ENCODE results near the gene EYA2.

Gene EYA2

GRCh38 chr20:47215653-47216397 is 321.2 kb downstream of the EYA2 start:
- no peak for DNase-seq

- no peak for DNase-seq
Measured at GRCh38 chr20:47216819-47217410, 322.3 kb downstream of the EYA2 start.

- no peak for DNase-seq
Measured at GRCh38 chr20:47217482-47218446, 323.1 kb downstream of the EYA2 start.

GRCh38 chr20:47220161-47220582 is 325.5 kb downstream of the EYA2 start:
- peak; percentile 82 for DNase-seq

GRCh38 chr20:47221036-47221625 is 326.5 kb downstream of the EYA2 start:
- no peak for DNase-seq

- DNase-seq, result no peak
Measured at GRCh38 chr20:47222468-47223119, 328.0 kb downstream of the EYA2 start.

GRCh38 chr20:47223896-47224295 is 329.3 kb downstream of the EYA2 start:
- no peak for DNase-seq

GRCh38 chr20:47224300-47224791 is 329.7 kb downstream of the EYA2 start:
- no peak for DNase-seq

GRCh38 chr20:47224857-47225256 is 330.2 kb downstream of the EYA2 start:
- no peak for DNase-seq

GRCh38 chr20:47225458-47225857 is 330.8 kb downstream of the EYA2 start:
- DNase-seq, result no peak

- DNase-seq, result no peak
Measured at GRCh38 chr20:47227119-47227518, 332.5 kb downstream of the EYA2 start.

- DNase-seq, result no peak
Measured at GRCh38 chr20:47227576-47227975, 332.9 kb downstream of the EYA2 start.

GRCh38 chr20:47228654-47229053 is 334.0 kb downstream of the EYA2 start:
- no peak for DNase-seq

GRCh38 chr20:47230811-47231256 is 336.2 kb downstream of the EYA2 start:
- no peak for DNase-seq

- no peak for DNase-seq
Measured at GRCh38 chr20:47231382-47232039, 336.9 kb downstream of the EYA2 start.

- no peak for DNase-seq
Measured at GRCh38 chr20:47232518-47232917, 337.9 kb downstream of the EYA2 start.

- DNase-seq, result no peak
Measured at GRCh38 chr20:47233333-47234188, 338.9 kb downstream of the EYA2 start.

- DNase-seq, result no peak
Measured at GRCh38 chr20:47235111-47235510, 340.5 kb downstream of the EYA2 start.

GRCh38 chr20:47235853-47236638 is 341.4 kb downstream of the EYA2 start:
- DNase-seq, result no peak

GRCh38 chr20:47236639-47236900 is 341.9 kb downstream of the EYA2 start:
- no peak for DNase-seq
